Neural progenitor cell (in vitro differentiated cells): ENCODE measurements around the gene CSTF3. TPM values are rescaled to one million over a fixed set of nuclear protein-coding genes. Genes with fewer than 3 reads are reported as not detected.

ENCODE experiments used
- DNase-seq: peaks from one replicate; pipeline ENCODE4 v3.0.0-alpha.2; 2016; ENCODE audit warnings: low spot score
- H2AFZ ChIP-seq: fragments of 200-600 bp; sonication (generic); replicated peaks from 2 replicates; pipeline ENCODE4 v1.6.1; 2016; ENCODE audit warnings: antibody characterized with exemption
- H3F3A ChIP-seq: fragments of 200-600 bp; sonication (generic); 2 replicates; pipeline ENCODE4 v1.6.1; 2016; ENCODE audit warnings: antibody characterized with exemption, low read depth
- H3K27ac ChIP-seq: fragments of 200-600 bp; sonication (generic); 2 replicates; pipeline ENCODE4 v1.5.1; 2016; ENCODE audit warnings: mild to moderate bottlenecking
- H3K27me3 ChIP-seq: fragments of 200-600 bp; sonication (generic); 2 replicates; pipeline ENCODE4 v1.6.1; 2016; ENCODE audit warnings: mild to moderate bottlenecking, moderate library complexity
- H3K36me3 ChIP-seq: fragments of 200-600 bp; sonication (generic); 2 replicates; pipeline ENCODE4 v1.5.1; 2016
- H3K4me1 ChIP-seq: fragments of 200-600 bp; sonication (generic); 2 replicates; pipeline ENCODE4 v1.6.1; 2016; ENCODE audit warnings: mixed run types
- H3K4me2 ChIP-seq: fragments of 200-600 bp; sonication (generic); 2 replicates; pipeline ENCODE4 v1.6.1; 2016
- H3K4me3 ChIP-seq: fragments of 200-600 bp; sonication (generic); 2 replicates; pipeline ENCODE4 v1.5.1; 2016
- H3K79me2 ChIP-seq: fragments of 200-600 bp; sonication (generic); 2 replicates; pipeline ENCODE4 v1.6.1; 2016; ENCODE audit warnings: low read depth
- H3K9ac ChIP-seq: fragments of 200-600 bp; sonication (generic); 2 replicates; pipeline ENCODE4 v1.6.1; 2016
- H3K9me3 ChIP-seq: fragments of 200-600 bp; sonication (generic); 2 replicates; pipeline ENCODE4 v1.5.1; 2016; ENCODE audit warnings: low read depth
- H4K20me1 ChIP-seq: fragments of 200-600 bp; sonication (generic); 2 replicates; pipeline ENCODE4 v1.6.1; 2016; ENCODE audit warnings: low read depth
- H3K27ac Mint-ChIP-seq: 3 replicates; pipeline ENCODE4 v1.8.0; 2021; ENCODE audit warnings: mixed read lengths
- H3K27me3 Mint-ChIP-seq: 2 replicates; pipeline ENCODE4 v1.8.0; 2022; ENCODE audit warnings: low read depth, mild to moderate bottlenecking, inconsistent platforms, moderate library complexity, mixed read lengths; ENCODE audit not compliant: insufficient read depth
- H3K36me3 Mint-ChIP-seq: 3 replicates; pipeline ENCODE4 v1.8.0; 2021; ENCODE audit warnings: mixed read lengths
- H3K4me1 Mint-ChIP-seq: 3 replicates; pipeline ENCODE4 v1.8.0; 2021; ENCODE audit warnings: mixed read lengths
- H3K4me3 Mint-ChIP-seq: 3 replicates; pipeline ENCODE4 v1.8.0; 2021; ENCODE audit warnings: mild to moderate bottlenecking, moderate library complexity, mixed read lengths
- H3K9me3 Mint-ChIP-seq: 3 replicates; pipeline ENCODE4 v1.8.0; 2020; ENCODE audit warnings: mixed read lengths
- EZH2 ChIP-seq: fragments of 200-600 bp; sonication (generic); IDR thresholded peaks from 2 replicates; pipeline ENCODE4 v1.6.1; 2017; ENCODE audit warnings: antibody characterized with exemption, mild to moderate bottlenecking, moderate library complexity
- EZH2phosphoT487 ChIP-seq: fragments of 200-600 bp; sonication (generic); IDR thresholded peaks from 2 replicates; pipeline ENCODE4 v1.6.1; 2017; ENCODE audit warnings: antibody characterized with exemption
- total RNA-seq: library from RNA; depleted of rRNA; stranded (reverse); fragments of >200 nt; gene quantifications from 2 replicates; pipeline ENCODE4 v1.2.3, GENCODE V29; 2015; ENCODE audit warnings: low replicate concordance
- TF ChIP-seq, protein P1 (sequence below): fragments of 200-600 bp; sonication (generic); IDR thresholded peaks from 2 replicates; pipeline ENCODE4 v1.5.1; 2017; ENCODE audit warnings: antibody characterized with exemption, mild to moderate bottlenecking

CSTF3 gene
- total RNA-seq, 1 donor from 2014 or later = 76.6 TPM

DNA sequence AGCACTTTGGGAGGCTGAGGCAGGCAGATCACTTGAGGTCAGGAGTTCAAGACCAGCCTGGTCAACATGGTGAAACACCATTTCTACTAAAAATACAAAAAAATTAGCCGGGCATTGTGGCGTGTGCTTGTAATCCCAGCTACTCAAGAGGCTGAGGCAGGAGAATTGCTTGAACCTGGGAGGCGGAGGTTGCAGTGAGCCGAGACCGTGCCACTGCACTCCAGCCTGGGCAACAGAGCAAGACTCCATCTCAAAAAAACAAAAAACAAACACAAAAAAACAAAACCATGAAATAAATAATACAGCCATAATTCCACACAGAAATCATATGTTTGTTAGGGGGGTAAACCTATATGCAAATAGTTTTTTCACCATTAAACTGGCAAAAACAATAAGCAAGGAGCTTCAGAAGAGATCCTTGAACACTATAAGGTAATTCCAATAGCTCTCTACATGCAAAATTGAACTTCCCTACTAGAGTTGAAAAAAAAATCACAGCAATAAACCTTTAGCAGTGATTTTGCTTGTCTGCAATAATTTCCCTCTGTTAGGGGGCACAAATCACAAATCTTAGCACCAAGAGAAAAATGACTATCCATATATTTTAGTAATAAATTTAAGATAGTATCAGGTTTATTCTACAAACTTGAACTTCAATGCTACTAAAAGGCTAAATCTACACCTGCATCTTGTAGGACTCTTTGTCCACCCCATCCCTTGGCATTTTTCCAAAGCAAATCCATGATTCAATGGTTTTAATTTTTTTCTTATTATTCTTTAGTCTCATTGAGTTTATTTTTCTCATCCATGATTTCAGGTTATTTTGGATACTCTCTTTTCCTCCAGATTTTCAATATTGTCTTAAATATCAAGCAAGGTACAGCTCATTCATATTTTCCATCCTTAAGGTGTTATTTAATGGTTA lies 3.9 kb downstream of the CSTF3 start:
- Histone ChIP-seq H3K4me2 (peak overlapping the region; percentile 80), H3K27ac (no peak overlapping the region), H3K4me3 (peak overlapping the region; percentile 89), H2AFZ (no peak overlapping the region), H3F3A (peaks cover 6% of the 10 kb centered on the region), H3K36me3 (peaks cover 12% of the 10 kb centered on the region), H3K9ac (no peak overlapping the region), H3K79me2 (peaks cover 98% of the 10 kb centered on the region), H3K9me3 (no peaks in the 10 kb centered on the region), H3K4me1 (peaks cover 16% of the 10 kb centered on the region), H3K27me3 (no peaks in the 10 kb centered on the region), H4K20me1 (peaks cover 74% of the 10 kb centered on the region)
- no peak for DNase-seq
- Mint-ChIP-seq H3K36me3 (peaks cover 57% of the 10 kb centered on the region), H3K27ac (no peak overlapping the region), H3K27me3 (peaks cover 2% of the 10 kb centered on the region), H3K9me3 (peaks cover 49% of the 10 kb centered on the region), H3K4me3 (peak overlapping the region; percentile 36), H3K4me1 (peaks cover 24% of the 10 kb centered on the region)
- no peak for TF ChIP-seq EZH2phosphoT487
- TF ChIP-seq EZH2 = no peak
- TF ChIP-seq, protein P1, sequence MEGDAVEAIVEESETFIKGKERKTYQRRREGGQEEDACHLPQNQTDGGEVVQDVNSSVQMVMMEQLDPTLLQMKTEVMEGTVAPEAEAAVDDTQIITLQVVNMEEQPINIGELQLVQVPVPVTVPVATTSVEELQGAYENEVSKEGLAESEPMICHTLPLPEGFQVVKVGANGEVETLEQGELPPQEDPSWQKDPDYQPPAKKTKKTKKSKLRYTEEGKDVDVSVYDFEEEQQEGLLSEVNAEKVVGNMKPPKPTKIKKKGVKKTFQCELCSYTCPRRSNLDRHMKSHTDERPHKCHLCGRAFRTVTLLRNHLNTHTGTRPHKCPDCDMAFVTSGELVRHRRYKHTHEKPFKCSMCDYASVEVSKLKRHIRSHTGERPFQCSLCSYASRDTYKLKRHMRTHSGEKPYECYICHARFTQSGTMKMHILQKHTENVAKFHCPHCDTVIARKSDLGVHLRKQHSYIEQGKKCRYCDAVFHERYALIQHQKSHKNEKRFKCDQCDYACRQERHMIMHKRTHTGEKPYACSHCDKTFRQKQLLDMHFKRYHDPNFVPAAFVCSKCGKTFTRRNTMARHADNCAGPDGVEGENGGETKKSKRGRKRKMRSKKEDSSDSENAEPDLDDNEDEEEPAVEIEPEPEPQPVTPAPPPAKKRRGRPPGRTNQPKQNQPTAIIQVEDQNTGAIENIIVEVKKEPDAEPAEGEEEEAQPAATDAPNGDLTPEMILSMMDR = no peak

DNA sequence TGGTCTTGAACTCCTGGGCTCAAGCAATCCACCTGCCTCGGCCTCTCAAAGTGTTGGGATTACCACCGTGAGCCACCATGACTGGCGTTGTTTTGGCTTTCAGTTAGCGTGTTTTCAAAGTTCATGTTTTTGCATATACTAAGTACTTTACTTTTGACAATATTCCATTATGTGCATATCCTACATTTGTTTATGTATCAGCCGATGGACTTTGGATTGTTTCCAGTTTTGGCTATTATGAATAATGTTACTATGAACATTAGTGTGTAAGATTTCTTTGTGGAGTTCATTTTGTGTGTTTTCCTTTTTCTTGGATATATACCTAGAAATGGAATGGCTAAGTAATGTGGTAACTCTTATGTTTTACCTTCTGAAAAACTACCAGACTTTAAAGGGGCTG lies 9.9 kb downstream of the CSTF3 start:
- Mint-ChIP-seq H3K27ac (no peak overlapping the region), H3K9me3 (peaks cover 36% of the 10 kb centered on the region)

DNA sequence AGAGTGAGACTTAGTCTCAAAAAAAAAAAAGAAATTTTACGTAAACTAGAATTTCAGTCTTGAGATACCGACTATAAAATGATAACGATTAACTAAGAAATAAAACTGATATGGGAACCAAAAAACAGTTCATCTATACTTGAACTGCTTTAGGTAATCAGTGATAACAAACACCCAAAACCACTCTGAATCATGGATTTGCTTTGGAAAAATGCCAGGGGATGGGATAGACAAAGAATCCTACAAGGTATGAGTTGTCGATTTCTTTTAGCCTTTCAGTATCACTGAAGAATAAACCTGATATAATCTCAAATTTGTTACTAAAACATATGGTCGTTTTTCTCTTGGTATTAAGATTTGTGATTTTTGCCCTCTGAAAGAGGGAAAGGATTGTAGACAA lies 13.7 kb downstream of the CSTF3 start:
- H3K4me1 ChIP-seq = no peaks in the 10 kb centered on the region
- H3K79me2 ChIP-seq = peaks cover 100% of the 10 kb centered on the region
- no peaks in the 10 kb centered on the region for H3F3A ChIP-seq
- H3K4me3 Mint-ChIP-seq = no peak overlapping the region
- H3K4me2 ChIP-seq = no peak overlapping the region
- H2AFZ ChIP-seq = no peak overlapping the region
- peaks cover 99% of the 10 kb centered on the region for H4K20me1 ChIP-seq
- no peak overlapping the region for H3K9ac ChIP-seq
- H3K36me3 Mint-ChIP-seq = peaks cover 37% of the 10 kb centered on the region
- no peak overlapping the region for H3K27ac Mint-ChIP-seq
- H3K9me3 ChIP-seq = no peaks in the 10 kb centered on the region
- no peak overlapping the region for H3K4me3 ChIP-seq
- H3K4me1 Mint-ChIP-seq = no peaks in the 10 kb centered on the region
- peaks cover 6% of the 10 kb centered on the region for H3K36me3 ChIP-seq
- H3K27me3 ChIP-seq = no peaks in the 10 kb centered on the region
- no peak overlapping the region for H3K27ac ChIP-seq
- TF ChIP-seq, protein P1 = no peak
- TF ChIP-seq EZH2 (no peak), EZH2phosphoT487 (no peak)
- H3K27me3 Mint-ChIP-seq = no peaks in the 10 kb centered on the region
- no peak for DNase-seq
- peaks cover 11% of the 10 kb centered on the region for H3K9me3 Mint-ChIP-seq

More for the DNA sequence above, 9.9 kb downstream of the CSTF3 start:
- H4K20me1 ChIP-seq = peaks cover 96% of the 10 kb centered on the region
- H3K4me1 Mint-ChIP-seq = no peaks in the 10 kb centered on the region
- H3F3A ChIP-seq = no peaks in the 10 kb centered on the region
- no peaks in the 10 kb centered on the region for H3K4me1 ChIP-seq
- TF ChIP-seq EZH2 (no peak), EZH2phosphoT487 (no peak)
- TF ChIP-seq, protein P1 = no peak
- H2AFZ ChIP-seq = no peak overlapping the region
- H3K27ac ChIP-seq = no peak overlapping the region
- peaks cover 100% of the 10 kb centered on the region for H3K79me2 ChIP-seq
- no peaks in the 10 kb centered on the region for H3K27me3 Mint-ChIP-seq
- no peak overlapping the region for H3K4me3 ChIP-seq
- H3K9ac ChIP-seq = no peak overlapping the region
- H3K36me3 Mint-ChIP-seq = peaks cover 53% of the 10 kb centered on the region
- DNase-seq = no peak
- H3K27me3 ChIP-seq = no peaks in the 10 kb centered on the region
- H3K9me3 ChIP-seq = no peaks in the 10 kb centered on the region
- H3K36me3 ChIP-seq = peaks cover 7% of the 10 kb centered on the region
- H3K4me3 Mint-ChIP-seq = no peak overlapping the region
- H3K4me2 ChIP-seq = no peak overlapping the region
